Right atrium auricular region (tissue), 2 donors: Measurements from ENCODE around the gene CEND1. TPM values are rescaled to one million over a fixed set of nuclear protein-coding genes. Genes with fewer than 3 reads are reported as not detected.

Experiments
- DNase-seq: peaks from one replicate; pipeline ENCODE4 v3.0.0-alpha.2; 2019; ENCODE audit warnings: low spot score
- H3K27ac ChIP-seq, 2 donors: fragments of 200-600 bp; sonication (generic); 1 replicate in 1 of 2; 2 replicates in 1 of 2; pipeline ENCODE4 v1.5.1; 2016 to 2019
- H3K27me3 ChIP-seq, 2 donors: fragments of 200-600 bp; sonication (generic); one replicate each; pipeline versions ENCODE4 v1.5.1 to v1.6.0; 2017 to 2019
- H3K36me3 ChIP-seq: fragments of 200-600 bp; sonication (generic); one replicate; pipeline ENCODE4 v1.5.1; 2016
- H3K4me1 ChIP-seq, 2 donors: fragments of 200-600 bp; sonication (generic); one replicate each; pipeline versions ENCODE4 v1.5.1 to v1.6.0; 2017 to 2019
- H3K4me3 ChIP-seq, 2 donors: fragments of 200-600 bp; sonication (generic); 1 replicate in 1 of 2; 2 replicates in 1 of 2; pipeline ENCODE4 v1.5.1; 2017 to 2019; ENCODE audit warnings: mild to moderate bottlenecking in 1 of 2, moderate library complexity in 1 of 2
- H3K9me3 ChIP-seq, 2 donors: fragments of 200-600 bp; sonication (generic); one replicate each; pipeline ENCODE4 v1.5.1; 2019
- CTCF ChIP-seq, 2 donors: fragments of 200-600 bp; sonication (generic); IDR thresholded peaks; one replicate each; pipeline ENCODE4 v1.5.1; 2019; ENCODE audit warnings: antibody characterized with exemption in 2 of 2
- total RNA-seq, 2 donors: library from RNA; depleted of rRNA; stranded (reverse); fragments of >200 nt; gene quantifications; one replicate each; pipeline ENCODE4 v1.1.0, GENCODE V29; 2016

The CEND1 gene
- total RNA-seq, 2 donors from 2014 or later = 1.1 TPM; not detected in 1

GRCh38 chr11:829176-829846 is 39.4 kb upstream of the CEND1 start:
- Histone ChIP-seq H3K4me3 (peak overlapping the region; percentile 22 to 53), H3K9me3 (no peaks in the 10 kb centered on the region), H3K4me1 (peaks cover 0 to 84% of the 10 kb centered on the region in 2 donors), H3K27me3 (no peaks in the 10 kb centered on the region), H3K36me3 (peaks cover 10% of the 10 kb centered on the region), H3K27ac (peak overlapping the region; percentile 45 to 75)
- DNase-seq = no peak
- no peak for TF ChIP-seq CTCF (IDR thresholded peaks at IDR 0.05)

GRCh38 chr11:828506-829175 is 38.8 kb upstream of the CEND1 start:
- no peak for TF ChIP-seq CTCF (IDR thresholded peaks at IDR 0.05)
- no peak for DNase-seq
- Histone ChIP-seq H3K9me3 (no peaks in the 10 kb centered on the region), H3K27ac (peak overlapping the region; percentile 45 to 75), H3K4me3 (peak overlapping the region in 1 of 2 donors; percentile 53), H3K36me3 (peaks cover 17% of the 10 kb centered on the region), H3K4me1 (peaks cover 0 to 77% of the 10 kb centered on the region in 2 donors), H3K27me3 (no peaks in the 10 kb centered on the region)

GRCh38 chr11:827897-828192 is 38.0 kb upstream of the CEND1 start, which contains the start of gene CRACR2B:
CRACR2B (plus strand) TSS chr11:827919; CDS start chr11:828608, 689 bp downstream.
- no peaks in the 10 kb centered on the region for H3K27me3 ChIP-seq
- H3K27ac ChIP-seq = peak within 1 kb of the TSS; percentile 75 to 82

GRCh38 chr11:827146-827896 is 37.4 kb upstream of the CEND1 start:
- peak overlapping the region; percentile 48 to 61 for H3K4me3 ChIP-seq
- H3K36me3 ChIP-seq = peaks cover 30% of the 10 kb centered on the region
- TF ChIP-seq CTCF (IDR thresholded peaks at IDR 0.05) = no peak
- peaks cover 0 to 74% of the 10 kb centered on the region in 2 donors for H3K4me1 ChIP-seq
- H3K27ac ChIP-seq = peak overlapping the region; percentile 75 to 82
- H3K9me3 ChIP-seq = no peaks in the 10 kb centered on the region
- DNase-seq = no peak
- H3K27me3 ChIP-seq = no peaks in the 10 kb centered on the region

More at GRCh38 chr11:827897-828192, 38.0 kb upstream of the CEND1 start, which contains the start of gene CRACR2B:
- TF ChIP-seq CTCF (IDR thresholded peaks at IDR 0.05) = no peak
- Histone ChIP-seq H3K4me1 (peaks cover 0 to 74% of the 10 kb centered on the region in 2 donors), H3K4me3 (peak within 1 kb of the TSS; percentile 48 to 61), H3K36me3 (peaks cover 25% of the 10 kb centered on the region), H3K9me3 (no peaks in the 10 kb centered on the region)
- DNase-seq = no peak

- H3K27ac ChIP-seq = peak overlapping the region; percentile 75 to 82
- DNase-seq = no peak
- no peaks in the 10 kb centered on the region for H3K27me3 ChIP-seq
- H3K4me1 ChIP-seq = peaks cover 0 to 74% of the 10 kb centered on the region in 2 donors
- TF ChIP-seq CTCF (IDR thresholded peaks at IDR 0.05) = no peak
- H3K4me3 ChIP-seq = peak overlapping the region; percentile 48 to 61
- H3K9me3 ChIP-seq = no peaks in the 10 kb centered on the region
- H3K36me3 ChIP-seq = peaks cover 36% of the 10 kb centered on the region
Measured at GRCh38 chr11:826836-827145, 36.9 kb upstream of the CEND1 start.
